ENCODE data around the gene NACA2.
"Not testable (repeated sequence)": the region's sequence is repeated elsewhere in the genome, so short reads cannot be mapped to it uniquely, and the experiment has no call there.

NACA2 gene

GRCh38 chr17:61591018-61591417, at the start of gene NACA2:
Gene NACA2 (minus strand): TSS chr17:61591219. CDS start chr17:61591180, 39 bp downstream.
- no peak for DNase-seq

- no peak for DNase-seq
These were observed 48.8 kb upstream of the NACA2 start for GRCh38 chr17:61639818-61640217.

- no peak for DNase-seq
These were observed 47.1 kb upstream of the NACA2 start for GRCh38 chr17:61638087-61638486.

GRCh38 chr17:61635913-61636432, 45.0 kb upstream of the NACA2 start:
- DNase-seq: peak in 4 of 51 donors; percentile 4 to 5 (median 4)

- no peak for DNase-seq
These were observed 44.0 kb upstream of the NACA2 start for GRCh38 chr17:61634942-61635538.

- DNase-seq: no peak
These were observed 43.1 kb upstream of the NACA2 start for GRCh38 chr17:61634011-61634539.

- no peak for DNase-seq
These were observed 41.8 kb upstream of the NACA2 start for GRCh38 chr17:61632826-61633225.

GRCh38 chr17:61631800-61632199, 40.8 kb upstream of the NACA2 start:
- no peak for DNase-seq

- DNase-seq: not testable (repeated sequence)
These were observed 37.1 kb upstream of the NACA2 start for GRCh38 chr17:61628158-61628557.

- no peak for DNase-seq
These were observed 36.6 kb upstream of the NACA2 start for GRCh38 chr17:61627658-61628057.

GRCh38 chr17:61627125-61627524, 36.1 kb upstream of the NACA2 start:
- no peak for DNase-seq

- no peak for DNase-seq
These were observed 34.5 kb upstream of the NACA2 start for GRCh38 chr17:61625564-61625963.

- no peak for DNase-seq
These were observed 33.9 kb upstream of the NACA2 start for GRCh38 chr17:61624951-61625350.

- DNase-seq: no peak
These were observed 30.3 kb upstream of the NACA2 start for GRCh38 chr17:61621317-61621716.

- DNase-seq: no peak
These were observed 28.9 kb upstream of the NACA2 start for GRCh38 chr17:61619953-61620352.

- no peak for DNase-seq
These were observed 28.5 kb upstream of the NACA2 start for GRCh38 chr17:61619493-61619892.

- DNase-seq: no peak
These were observed 27.9 kb upstream of the NACA2 start for GRCh38 chr17:61618950-61619349.

- DNase-seq: no peak
These were observed 26.3 kb upstream of the NACA2 start for GRCh38 chr17:61617330-61617729.

GRCh38 chr17:61616783-61617182, 25.8 kb upstream of the NACA2 start:
- no peak for DNase-seq

GRCh38 chr17:61614219-61614618, 23.2 kb upstream of the NACA2 start:
- DNase-seq: no peak

- DNase-seq: no peak
These were observed 20.3 kb upstream of the NACA2 start for GRCh38 chr17:61611323-61611722.

GRCh38 chr17:61605692-61606091, 14.7 kb upstream of the NACA2 start:
- DNase-seq: no peak

- no peak for DNase-seq
These were observed 10.3 kb upstream of the NACA2 start for GRCh38 chr17:61601297-61601696.

GRCh38 chr17:61600621-61601020, 9.6 kb upstream of the NACA2 start:
- DNase-seq: no peak
